Kidney (tissue), 14 donors: ENCODE data around the gene EDNRA. TPM values are rescaled to one million over a fixed set of nuclear protein-coding genes. Genes with fewer than 3 reads are reported as not detected.

Source experiments
- DNase-seq, 5 donors: peaks; one replicate each; pipeline ENCODE4 v3.0.0-alpha.2; 2013 to 2020
- FAIRE-seq: peaks from 2 replicates; lab custom pipeline; 2012; peaks lifted over from hg19 to GRCh38; lab: Jason Lieb, UNC
- H3K27ac ChIP-seq, 2 donors: one replicate each; pipeline ENCODE4 v1.7.0; 2013; ENCODE audit warnings: low read depth in 2 of 2, low read length in 2 of 2, inconsistent platforms in 1 of 2
- H3K27me3 ChIP-seq: one replicate; pipeline ENCODE4 v1.7.1; 2013; ENCODE audit warnings: low read length, inconsistent platforms; ENCODE audit not compliant: control insufficient read depth, insufficient read depth
- H3K36me3 ChIP-seq, 3 donors: one replicate each; pipeline versions ENCODE4 v1.7.0 to v1.7.1; 2013; ENCODE audit warnings: low read length in 3 of 3, control low read depth in 1 of 3, inconsistent platforms in 1 of 3; ENCODE audit not compliant: insufficient read depth in 3 of 3, control insufficient read depth in 2 of 3
- H3K4me1 ChIP-seq, 3 donors: one replicate each; pipeline versions ENCODE4 v1.7.0 to v1.7.1; 2013; ENCODE audit warnings: low read length in 3 of 3, inconsistent platforms in 1 of 3, low read depth in 1 of 3; ENCODE audit not compliant: control insufficient read depth in 2 of 3, insufficient read depth in 2 of 3
- H3K4me3 ChIP-seq, 3 donors: one replicate each; pipeline versions ENCODE4 v1.7.0 to v1.8.1; 2013; ENCODE audit warnings: low read length in 3 of 3, control low read depth in 1 of 3, inconsistent platforms in 1 of 3
- H3K9ac ChIP-seq, 3 donors: one replicate each; pipeline versions ENCODE4 v1.7.0 to v1.7.1; 2013; ENCODE audit warnings: low read length in 3 of 3, control low read depth in 1 of 3, inconsistent platforms in 1 of 3
- H3K9me3 ChIP-seq, 3 donors: one replicate each; pipeline versions ENCODE4 v1.7.0 to v1.7.1; 2013; ENCODE audit warnings: low read length in 3 of 3, control low read depth in 1 of 3, inconsistent platforms in 1 of 3; ENCODE audit not compliant: control insufficient read depth in 2 of 3, insufficient read depth in 1 of 3
- intact Hi-C: fragments of 100-400 bp; cut with DNase I; formaldehyde crosslinking; loops from one replicate; pipeline ENCODE4 v1.11.1; 2022
- polyA plus RNA-seq: library from polyadenylated mRNA; stranded (reverse); fragments of 350-450 nt; fragmentation: Illumina TruSeq; extraction: RNeasy Lipid Tissue Mini Kit (QIAGEN cat#74804); gene quantifications from one replicate; pipeline ENCODE4 v1.2.3, GENCODE V29; 2014; ENCODE audit warnings: low read depth, low replicate concordance; ENCODE audit not compliant: insufficient read depth
- total RNA-seq: library from RNA; stranded (reverse); fragmentation: NEBNext Ultra II Directional; extraction: Animal tissue kit (Norgen Biotek cat#: 25700); gene quantifications from one replicate; pipeline ENCODE4 v1.2.1, GENCODE V29; 2021
- TF ChIP-seq, protein P1 (sequence below): IDR thresholded peaks from 3 replicates; pipeline ENCODE4 v1.5.1; 2012; ENCODE audit warnings: mild to moderate bottlenecking, moderate library complexity, borderline replicate concordance; ENCODE audit not compliant: insufficient read depth; ENCODE audit errors: extremely low read depth
- donor health status: control.
- donor health status: control.
- donor health status: control.
- donor health status: control.
- donor health status: control.
- donor health status: DM: yes; HTN: yes; CAD: no.
- donor health status: Normal renal cell carcinoma (clear cell type).

The EDNRA gene
- total and polyA plus RNA-seq, 2 donors from 2014 or later = 3.2 to 8.1 TPM

DNA sequence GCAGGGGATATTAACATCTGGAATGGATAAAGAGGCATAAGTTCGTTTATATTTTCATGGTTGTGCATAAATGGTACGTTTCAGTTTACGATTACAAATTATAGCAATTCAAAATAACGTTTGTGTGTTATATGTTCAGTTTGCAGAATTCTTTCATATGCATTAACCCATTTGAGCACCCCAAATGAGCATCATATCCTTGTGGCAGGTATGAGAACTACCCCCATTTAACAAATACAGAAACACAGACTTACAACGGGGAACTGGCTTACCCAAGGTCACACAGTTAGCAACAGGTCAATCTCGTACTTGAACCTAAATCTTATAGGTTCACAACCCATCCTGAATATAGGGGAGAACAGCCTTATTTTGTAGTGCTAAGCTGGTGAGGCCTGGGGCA, 33.1 kb downstream of the EDNRA start:
- Histone ChIP-seq H3K4me3 (no peak overlapping the region), H3K9ac (no peak overlapping the region), H3K4me1 (no peaks in the 10 kb centered on the region), H3K27ac (no peak overlapping the region), H3K9me3 (no peaks in the 10 kb centered on the region), H3K36me3 (peaks cover 0 to 2% (median 0%) of the 10 kb centered on the region in 3 donors), H3K27me3 (no peaks in the 10 kb centered on the region)
- TF ChIP-seq, protein P1, sequence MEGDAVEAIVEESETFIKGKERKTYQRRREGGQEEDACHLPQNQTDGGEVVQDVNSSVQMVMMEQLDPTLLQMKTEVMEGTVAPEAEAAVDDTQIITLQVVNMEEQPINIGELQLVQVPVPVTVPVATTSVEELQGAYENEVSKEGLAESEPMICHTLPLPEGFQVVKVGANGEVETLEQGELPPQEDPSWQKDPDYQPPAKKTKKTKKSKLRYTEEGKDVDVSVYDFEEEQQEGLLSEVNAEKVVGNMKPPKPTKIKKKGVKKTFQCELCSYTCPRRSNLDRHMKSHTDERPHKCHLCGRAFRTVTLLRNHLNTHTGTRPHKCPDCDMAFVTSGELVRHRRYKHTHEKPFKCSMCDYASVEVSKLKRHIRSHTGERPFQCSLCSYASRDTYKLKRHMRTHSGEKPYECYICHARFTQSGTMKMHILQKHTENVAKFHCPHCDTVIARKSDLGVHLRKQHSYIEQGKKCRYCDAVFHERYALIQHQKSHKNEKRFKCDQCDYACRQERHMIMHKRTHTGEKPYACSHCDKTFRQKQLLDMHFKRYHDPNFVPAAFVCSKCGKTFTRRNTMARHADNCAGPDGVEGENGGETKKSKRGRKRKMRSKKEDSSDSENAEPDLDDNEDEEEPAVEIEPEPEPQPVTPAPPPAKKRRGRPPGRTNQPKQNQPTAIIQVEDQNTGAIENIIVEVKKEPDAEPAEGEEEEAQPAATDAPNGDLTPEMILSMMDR = no peak
- no peak for DNase-seq
- intact Hi-C loops = no loop called here
- no peak for FAIRE-seq

DNA sequence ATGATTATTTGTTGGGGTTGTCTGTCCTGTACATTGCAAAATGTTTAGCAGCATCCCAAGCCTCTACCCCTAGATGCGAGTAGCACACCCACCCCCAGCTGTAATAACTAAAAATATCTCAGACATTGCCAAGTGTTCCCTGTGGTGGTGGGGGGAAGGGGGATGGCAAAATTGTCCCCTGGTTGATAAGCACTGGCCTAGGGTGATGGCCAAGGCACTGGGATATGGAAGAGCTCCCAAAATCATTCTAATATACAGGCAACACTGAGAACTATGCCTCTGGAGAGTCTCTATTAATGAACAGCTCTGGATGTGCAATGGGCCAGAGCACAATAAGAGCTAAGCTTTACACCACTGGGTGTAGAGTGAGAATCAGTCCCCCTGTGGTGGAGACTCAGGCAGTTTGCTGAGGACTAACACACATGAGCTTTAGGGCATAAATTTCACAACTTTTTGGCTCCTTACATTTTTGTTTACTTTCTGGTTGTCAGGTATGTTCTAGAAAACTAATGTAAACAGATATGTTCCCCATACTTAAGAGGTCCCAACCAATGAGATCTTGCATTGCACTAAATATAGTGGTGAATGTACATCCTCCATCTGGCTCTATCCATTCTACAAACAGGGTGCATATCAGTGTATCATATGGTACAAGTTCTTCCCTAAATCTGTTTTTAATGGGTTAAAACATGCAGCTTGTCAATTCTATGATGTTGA, 34.5 kb downstream of the EDNRA start:
- H3K36me3 ChIP-seq = no peaks in the 10 kb centered on the region
- H3K4me1 ChIP-seq = no peaks in the 10 kb centered on the region
- FAIRE-seq (no peak), DNase-seq (no peak)
- no peaks in the 10 kb centered on the region for H3K27me3 ChIP-seq
- no peak overlapping the region for H3K9ac ChIP-seq
- TF ChIP-seq, protein P1 = no peak
- H3K27ac ChIP-seq = no peak overlapping the region
- no peaks in the 10 kb centered on the region for H3K9me3 ChIP-seq
- H3K4me3 ChIP-seq = no peak overlapping the region
- intact Hi-C loops = no loop called here

DNA sequence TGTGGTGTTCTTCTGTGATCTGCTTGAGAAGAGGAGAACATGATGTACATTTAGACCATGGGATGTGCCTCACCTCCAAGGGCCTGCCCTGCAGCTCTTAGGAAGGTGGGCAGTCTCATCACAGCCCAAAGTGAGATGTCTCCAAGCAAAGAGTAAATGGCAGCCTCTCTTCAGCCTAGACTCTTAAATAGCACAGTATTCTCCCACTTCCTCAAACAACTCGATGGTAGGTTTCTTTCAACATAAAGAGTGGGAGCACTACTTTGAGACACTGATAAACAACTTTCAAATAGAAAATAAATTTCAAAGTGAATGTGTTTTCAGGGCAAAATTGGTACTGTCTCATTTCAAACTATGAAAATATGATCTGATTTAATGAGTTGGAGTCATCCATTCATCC, 35.2 kb downstream of the EDNRA start:
- H3K36me3 ChIP-seq = no peaks in the 10 kb centered on the region
- H3K4me1 ChIP-seq = no peaks in the 10 kb centered on the region
- TF ChIP-seq, protein P1 = no peak
- intact Hi-C loops = no loop called here
- H3K27me3 ChIP-seq = no peaks in the 10 kb centered on the region
- H3K27ac ChIP-seq = no peak overlapping the region
- no peak overlapping the region for H3K4me3 ChIP-seq
- no peak for FAIRE-seq
- no peak for DNase-seq
- no peaks in the 10 kb centered on the region for H3K9me3 ChIP-seq
- no peak overlapping the region for H3K9ac ChIP-seq
